ENCODE results near the gene ANXA10. TPM values are rescaled to one million over a fixed set of nuclear protein-coding genes. Genes with fewer than 3 reads are reported as not detected.

Gene ANXA10
- total and polyA plus RNA-seq, 2 experiments from 2014 or later: not detected

Other genes with a start within 250 kb of the ANXA10 start
- gene DDX60, start 226.2 kb downstream of the ANXA10 start, total RNA-seq (2014; rRNA removed; shearing (Covaris generic)): 1.4 and 3.6 TPM in 2 replicates
- gene DDX60, start 226.2 kb downstream of the ANXA10 start, polyA plus RNA-seq (2016; fragmentation: Nextera tagmentation; extraction: Ambion mirVana): 0.45 and 1.0 TPM in 2 replicates

Data from GM23338 (cell line).